Heart left ventricle (tissue), 16 donors: ENCODE results near the gene ANKRD28. TPM values are rescaled to one million over a fixed set of nuclear protein-coding genes. Genes with fewer than 3 reads are reported as not detected.
A peak's percentile ranks its signal among the peaks of the same experiment; 100 is the strongest.
"Not testable (repeated sequence)": the region's sequence is repeated elsewhere in the genome, so short reads cannot be mapped to it uniquely, and the experiment has no call there.

ENCODE experiments used
- ATAC-seq, 4 donors: fragments of 200-7000 bp; cut with Tn5 transposase; one replicate each; pipeline ENCODE4 v1.9.1; 2020 to 2022; ENCODE audit warnings: moderate library complexity in 4 of 4, mild to moderate bottlenecking in 3 of 4, moderate number of reproducible peaks in 1 of 4
- DNase-seq, 5 donors: peaks; one replicate each; pipeline ENCODE4 v3.0.0-alpha.2; 2020
- H3K27ac ChIP-seq, 12 donors: fragments of 200-600 bp; sonication (generic) in 4 of 12; one replicate each; pipeline versions ENCODE4 v1.5.0 to v1.8.0; 2016 to 2022; ENCODE audit warnings: mild to moderate bottlenecking in 2 of 12
- H3K27me3 ChIP-seq, 9 donors: fragments of 200-600 bp; sonication (generic) in 2 of 9; one replicate each; pipeline versions ENCODE4 v1.5.1 to v1.8.0; 2016 to 2022; ENCODE audit warnings: mild to moderate bottlenecking in 3 of 9
- H3K36me3 ChIP-seq, 9 donors: fragments of 200-600 bp; sonication (generic) in 2 of 9; one replicate each; pipeline versions ENCODE4 v1.5.0 to v1.8.0; 2018 to 2022; ENCODE audit warnings: mild to moderate bottlenecking in 2 of 9
- H3K4me1 ChIP-seq, 12 donors: fragments of 200-600 bp; sonication (generic) in 4 of 12; one replicate each; pipeline versions ENCODE4 v1.5.0 to v1.8.0; 2016 to 2022; ENCODE audit warnings: mild to moderate bottlenecking in 3 of 12
- H3K4me3 ChIP-seq, 12 donors: fragments of 200-600 bp; sonication (generic) in 4 of 12; one replicate each; pipeline versions ENCODE4 v1.5.0 to v1.8.0; 2017 to 2022; ENCODE audit warnings: mild to moderate bottlenecking in 9 of 12, moderate library complexity in 4 of 12
- H3K9me3 ChIP-seq, 12 donors: fragments of 200-600 bp; sonication (generic) in 4 of 12; one replicate each; pipeline versions ENCODE4 v1.5.0 to v1.8.0; 2016 to 2022; ENCODE audit warnings: mild to moderate bottlenecking in 1 of 12
- POLR2A ChIP-seq, 2 donors: fragments of 450-650 bp; IDR thresholded peaks; one replicate each; pipeline ENCODE4 v1.6.1; 2017; ENCODE audit warnings: antibody characterized with exemption in 2 of 2, mild to moderate bottlenecking in 2 of 2, moderate library complexity in 2 of 2
- WGBS, 4 donors: extraction: QIAGEN DNeasy Blood & Tissue Kit in 2 of 4; methylation state at CpG; one replicate each; pipeline versions ENCODE4 v1.1.5 to v1.1.7; 2013 to 2018; 5-methylcytosine and 5-hydroxymethylcytosine counted together
- intact Hi-C, 10 donors: fragments of 100-400 bp; cut with DNase I; formaldehyde crosslinking; loops; one replicate each; pipeline versions ENCODE4 v1.11.1 to v1.14.2; 2022
- polyA plus RNA-seq, 2 donors: library from polyadenylated mRNA; stranded (reverse); fragments of 200-250 nt; gene quantifications; one replicate each; pipeline ENCODE4 v1.2.3, GENCODE V29; 2013
- total RNA-seq, 9 donors: library from RNA; depleted of rRNA in 2 of 9; stranded (reverse); fragments of >200 nt in 2 of 9; fragmentation: NEBNext Ultra II Directional in 3 of 9; extraction: Animal tissue kit (Norgen Biotek cat#: 25700) in 3 of 9; gene quantifications; one replicate each; pipeline versions ENCODE4 v1.1.0 to v1.2.4, GENCODE V29; 2016 to 2023
- TF ChIP-seq, protein P1 (sequence below), 12 donors: fragments of 200-600 bp; sonication (generic) in 4 of 12; IDR thresholded peaks; one replicate each; pipeline versions ENCODE4 v1.5.0 to v1.8.0; 2018 to 2022; ENCODE audit warnings: antibody characterized with exemption in 12 of 12, mild to moderate bottlenecking in 5 of 12
- donor health status: ischemic (EF 13 %, LVEDD 7.1; RV severe dilation, severe dysfunction).
- donor health status: healthy with polysubstance abuse.
- donor health status: DM: no; HTN: yes; CAD: no.
- donor health status: DM: no; HTN: no; CAD: no.
- donor health status: ischemic (EF 25% LVEDD 6.9; RV normal size, moderate dysfunction).
- donor health status: ischemic (EF 25% LVEDD 5.7; RV mildly dilated, moderate dysfunction).
- donor health status: healthy.
- donor health status: DM: yes; HTN: yes; CAD: no.
- donor health status: ischemic (EF 35%, LVEDD 5.7; RV mildly dilated, moderate dysfunction).
- donor health status: nonischemic (EF 11% LVEDD 7.7; RV severe dilation, severe dysfunction).
- donor health status: DM: yes; HTN: yes; CAD: no.
- donor health status: PGD.
- donor health status: ischemic (EF 29% LVEDD 5.4; RV normal size, mild dysfunction).
- donor health status: nonischemic (EF 23%, LVEDD 6.1; RV moderate dilation, normal function).

The ANKRD28 gene
- total and polyA plus RNA-seq, 11 donors, result 4.9 to 32.1 (median 24.3) TPM

DNA sequence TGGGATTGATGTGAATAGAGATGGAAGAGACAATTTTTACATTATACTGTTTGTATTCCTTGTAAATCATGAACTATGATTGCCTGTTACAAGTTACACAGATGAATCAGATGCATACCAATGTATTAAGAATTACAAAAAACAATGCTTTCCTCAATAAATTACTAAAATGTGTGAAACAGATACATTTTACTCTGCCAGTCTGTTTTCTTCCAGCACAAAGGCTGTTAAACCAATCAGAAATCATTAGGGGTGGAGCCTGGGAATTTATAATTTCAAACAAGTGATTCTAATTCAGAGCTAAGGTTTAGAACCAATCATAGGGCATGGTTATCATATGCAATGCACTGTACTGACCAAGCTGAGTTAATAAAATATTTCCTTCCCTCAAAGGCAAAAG is 21.8 kb upstream of the ANKRD28 start:
- Histone ChIP-seq H3K4me1 (peaks cover 0 to 23% (median 6%) of the 10 kb centered on the region in 12 donors), H3K27me3 (no peaks in the 10 kb centered on the region), H3K4me3 (no peak overlapping the region), H3K27ac (no peak overlapping the region), H3K36me3 (no peaks in the 10 kb centered on the region), H3K9me3 (peaks cover 0 to 10% (median 0%) of the 10 kb centered on the region in 12 donors)
- no peak for TF ChIP-seq POLR2A (IDR thresholded peaks at IDR 0.05)
- TF ChIP-seq, protein P1, sequence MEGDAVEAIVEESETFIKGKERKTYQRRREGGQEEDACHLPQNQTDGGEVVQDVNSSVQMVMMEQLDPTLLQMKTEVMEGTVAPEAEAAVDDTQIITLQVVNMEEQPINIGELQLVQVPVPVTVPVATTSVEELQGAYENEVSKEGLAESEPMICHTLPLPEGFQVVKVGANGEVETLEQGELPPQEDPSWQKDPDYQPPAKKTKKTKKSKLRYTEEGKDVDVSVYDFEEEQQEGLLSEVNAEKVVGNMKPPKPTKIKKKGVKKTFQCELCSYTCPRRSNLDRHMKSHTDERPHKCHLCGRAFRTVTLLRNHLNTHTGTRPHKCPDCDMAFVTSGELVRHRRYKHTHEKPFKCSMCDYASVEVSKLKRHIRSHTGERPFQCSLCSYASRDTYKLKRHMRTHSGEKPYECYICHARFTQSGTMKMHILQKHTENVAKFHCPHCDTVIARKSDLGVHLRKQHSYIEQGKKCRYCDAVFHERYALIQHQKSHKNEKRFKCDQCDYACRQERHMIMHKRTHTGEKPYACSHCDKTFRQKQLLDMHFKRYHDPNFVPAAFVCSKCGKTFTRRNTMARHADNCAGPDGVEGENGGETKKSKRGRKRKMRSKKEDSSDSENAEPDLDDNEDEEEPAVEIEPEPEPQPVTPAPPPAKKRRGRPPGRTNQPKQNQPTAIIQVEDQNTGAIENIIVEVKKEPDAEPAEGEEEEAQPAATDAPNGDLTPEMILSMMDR (IDR thresholded peaks at IDR 0.05), result no peak
- ATAC-seq (no peak), DNase-seq (no peak)
- intact Hi-C loops, result loop anchor here in 9 of 10 donors (5.0 to 10.0 kb wide), 6 partner anchors 225 to 735 kb away; no protein-coding TSS in a partner anchor

DNA sequence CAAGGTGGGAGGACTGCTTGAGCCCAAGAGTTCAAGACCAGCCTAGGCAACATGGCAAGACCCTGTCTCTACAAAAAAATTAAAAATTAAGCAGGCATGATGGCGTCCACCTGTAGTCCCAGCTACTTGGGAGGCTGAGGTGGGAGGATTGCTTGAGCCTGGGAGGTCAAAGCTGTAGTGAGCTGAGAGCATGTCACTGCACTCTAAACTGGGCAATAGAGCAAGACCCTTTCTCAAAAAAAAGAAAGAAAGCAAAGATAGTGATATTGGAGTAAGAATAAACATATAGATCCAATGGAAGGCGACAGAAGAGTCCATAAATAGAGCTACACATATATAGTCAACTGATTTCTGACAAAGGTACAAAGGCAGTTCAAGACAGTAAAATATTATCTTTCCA is 21.3 kb upstream of the ANKRD28 start:
- WGBS, 4 donors, result 94 to 98% (median 96%) methylated on average over 2 of the region's 2 CpGs
- Histone ChIP-seq H3K27me3 (no peaks in the 10 kb centered on the region), H3K4me3 (no peak overlapping the region), H3K27ac (no peak overlapping the region), H3K4me1 (peaks cover 0 to 23% (median 6%) of the 10 kb centered on the region in 12 donors), H3K9me3 (peaks cover 0 to 10% (median 0%) of the 10 kb centered on the region in 12 donors), H3K36me3 (no peaks in the 10 kb centered on the region)
- no peak for TF ChIP-seq POLR2A (IDR thresholded peaks at IDR 0.05)
- TF ChIP-seq, protein P1 (IDR thresholded peaks at IDR 0.05), result no peak
- ATAC-seq (no peak), DNase-seq (no peak)
- intact Hi-C loops, result loop anchor here in 9 of 10 donors (5.0 to 10.0 kb wide), 6 partner anchors 226 to 736 kb away; no protein-coding TSS in a partner anchor

DNA sequence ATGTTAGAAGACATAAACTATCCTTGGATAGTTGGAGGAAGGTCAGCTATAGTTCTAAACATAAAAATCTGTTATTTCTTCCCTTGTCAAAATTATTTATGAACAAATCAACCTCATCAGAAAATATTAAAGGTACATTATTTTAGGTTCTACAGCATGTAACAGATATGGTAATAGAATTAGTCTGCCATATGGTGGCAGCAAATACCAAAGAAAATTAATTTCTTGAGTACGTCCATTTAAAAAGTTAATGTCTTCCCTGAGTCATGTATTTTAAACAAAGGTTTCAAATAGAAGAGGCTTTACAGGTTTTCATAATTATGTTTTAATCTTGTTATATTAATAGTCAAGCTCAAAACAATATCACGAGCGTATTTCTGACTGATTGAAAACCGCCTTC is 17.9 kb upstream of the ANKRD28 start:
- H3K4me1 ChIP-seq, result peaks cover 0 to 16% (median 4%) of the 10 kb centered on the region in 12 donors
- DNase-seq, result no peak
- intact Hi-C loops, result loop anchor here (1.0 to 10.0 kb wide), 10 partner anchors 229 to 739 kb away; no protein-coding TSS in a partner anchor
- no peak for TF ChIP-seq POLR2A (IDR thresholded peaks at IDR 0.05)
- TF ChIP-seq, protein P1 (IDR thresholded peaks at IDR 0.05), result peak; percentile 25 to 70 (median 52)
- peak in 2 of 4 donors; percentile 57 to 59 for ATAC-seq
- H3K9me3 ChIP-seq, result no peaks in the 10 kb centered on the region
- WGBS, 4 donors, result 25 to 52% (median 27%) methylated on average over 4 of the region's 4 CpGs
- no peaks in the 10 kb centered on the region for H3K36me3 ChIP-seq
- no peaks in the 10 kb centered on the region for H3K27me3 ChIP-seq
- H3K27ac ChIP-seq, result no peak overlapping the region
- H3K4me3 ChIP-seq, result no peak overlapping the region

DNA sequence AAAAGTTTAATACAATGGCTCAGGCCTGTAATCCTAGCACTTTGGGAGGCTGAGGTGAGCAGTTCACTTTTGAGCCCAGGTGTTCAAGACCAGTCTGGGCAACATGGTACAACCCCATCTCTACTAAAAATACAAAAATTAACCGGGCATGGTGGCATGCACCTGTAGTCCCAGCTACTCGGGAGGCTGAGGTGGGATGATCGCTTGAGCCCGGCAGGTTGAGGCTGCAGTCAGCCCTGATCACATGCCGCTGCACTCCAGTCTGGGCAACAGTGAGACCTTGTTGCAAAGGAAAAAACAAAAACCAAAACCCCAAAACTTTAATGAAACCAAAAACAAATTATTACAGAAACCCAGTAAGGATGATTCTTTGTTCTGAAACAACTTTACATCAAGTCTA is 15.3 kb upstream of the ANKRD28 start:
- not testable (repeated sequence) for H3K36me3 ChIP-seq, H3K27ac ChIP-seq, H3K9me3 ChIP-seq, DNase-seq, H3K4me3 ChIP-seq, H3K27me3 ChIP-seq, ATAC-seq
- intact Hi-C loops, result loop anchor here in 6 of 10 donors (5.0 to 10.0 kb wide), 4 partner anchors 181 to 742 kb away; no protein-coding TSS in a partner anchor
- H3K4me1 ChIP-seq, result peaks cover 0 to 26% (median 7%) of the 10 kb centered on the region in 12 donors
- 95 to 98% (median 96%) methylated on average over 5 of the region's 5 CpGs for WGBS, 4 donors

DNA sequence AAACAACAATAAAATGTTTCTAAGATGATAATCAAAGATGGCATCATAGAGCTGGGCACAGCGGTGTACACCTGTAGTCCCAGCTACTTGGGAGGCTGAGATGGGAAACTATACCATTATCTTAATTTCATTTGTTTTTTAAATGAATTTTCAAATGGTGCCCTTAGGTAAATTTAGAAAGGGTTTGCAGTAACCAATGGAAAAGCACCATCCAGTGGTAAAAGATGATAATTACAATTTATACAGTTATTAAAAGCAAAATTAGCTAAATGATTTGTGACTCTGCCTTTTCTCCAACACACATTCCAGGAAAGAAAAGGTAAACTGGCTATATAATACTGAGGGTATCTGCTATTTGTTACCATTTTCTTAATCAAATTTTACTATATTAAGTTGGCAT is 14.4 kb upstream of the ANKRD28 start:
- intact Hi-C loops, result loop anchor here in 7 of 10 donors (1.0 to 10.0 kb wide), 5 partner anchors 180 to 743 kb away; no protein-coding TSS in a partner anchor
- H3K4me1 ChIP-seq, result peaks cover 0 to 26% (median 6%) of the 10 kb centered on the region in 12 donors
- no peak for TF ChIP-seq POLR2A (IDR thresholded peaks at IDR 0.05)
- TF ChIP-seq, protein P1 (IDR thresholded peaks at IDR 0.05), result peak; percentile 33 to 72 (median 55)
- DNase-seq (no peak), ATAC-seq (no peak)
- H3K36me3 ChIP-seq, result no peaks in the 10 kb centered on the region
- H3K4me3 ChIP-seq, result no peak overlapping the region
- no peaks in the 10 kb centered on the region for H3K9me3 ChIP-seq
- H3K27me3 ChIP-seq, result no peaks in the 10 kb centered on the region
- H3K27ac ChIP-seq, result no peak overlapping the region
- WGBS, 4 donors, result 84 to 98% (median 95%) methylated on average over 1 of the region's 1 CpG
